A549 (cell line): ENCODE results near the gene SLC6A20.

Experiments used
- CEBPB ChIP-seq, 2 experiments: fragments of >200 bp in 1 of 2; sonication (Bioruptor Twin) in 1 of 2; formaldehyde crosslinking in 1 of 2; IDR thresholded peaks; 2 replicates each; pipeline ENCODE4 v1.6.1; 2012 to 2016
- CTCF ChIP-seq: fragments of >200 bp; sonication (Bioruptor Twin); formaldehyde crosslinking; IDR thresholded peaks from 3 replicates; pipeline ENCODE4 v1.5.1; 2016
- ESRRA ChIP-seq: fragments of 150-350 bp; IDR thresholded peaks from 2 replicates; pipeline ENCODE4 v1.6.1; 2014; ENCODE audit warnings: mild to moderate bottlenecking, low read length, borderline replicate concordance
- HDAC2 ChIP-seq: fragments of 200-600 bp; sonication (generic); IDR thresholded peaks from 2 replicates; pipeline ENCODE4 v1.6.1; 2016
- HES2 ChIP-seq: fragments of >200 bp; sonication (Bioruptor Twin); formaldehyde crosslinking; IDR thresholded peaks from 2 replicates; pipeline ENCODE4 v1.6.1; 2016
- KDM5A ChIP-seq: fragments of 200-600 bp; sonication (generic); IDR thresholded peaks from 2 replicates; pipeline ENCODE4 v1.6.1; 2016; ENCODE audit warnings: antibody characterized with exemption, mild to moderate bottlenecking
- MAX ChIP-seq: IDR thresholded peaks from 2 replicates; pipeline ENCODE4 v1.6.1; 2012
- NR3C1 ChIP-seq: fragments of >200 bp; sonication (Bioruptor Twin); formaldehyde crosslinking; IDR thresholded peaks from 3 replicates; pipeline ENCODE4 v1.6.1; 2017
- POLR2A ChIP-seq: IDR thresholded peaks from 2 replicates; pipeline ENCODE4 v1.6.1; 2012; ENCODE audit warnings: mild to moderate bottlenecking, low read length
- POLR2AphosphoS2 ChIP-seq: conservative IDR thresholded peaks from 2 replicates; pipeline ENCODE4 v1.6.1; 2012; ENCODE audit warnings: low read length, improper control_type of control experiment, inconsistent platforms
- RAD21 ChIP-seq, 2 experiments: fragments of >200 bp in 1 of 2; sonication (Bioruptor Twin) in 1 of 2; formaldehyde crosslinking in 1 of 2; IDR thresholded peaks in 1 of 2; conservative IDR thresholded peaks in 1 of 2; 2 replicates in 1 of 2; 3 replicates in 1 of 2; pipeline ENCODE4 v1.6.1; 2012 to 2018; ENCODE audit warnings: inconsistent platforms in 1 of 2
- SREBF2 ChIP-seq: fragments of 450-650 bp; IDR thresholded peaks from 2 replicates; pipeline ENCODE4 v1.6.1; 2014; ENCODE audit warnings: mild to moderate bottlenecking, moderate library complexity
- TP53 ChIP-seq: fragments of 250-450 bp; sonication (Bioruptor Pico); IDR thresholded peaks from 2 replicates; pipeline ENCODE4 v1.5.0; 2021; ENCODE audit warnings: mild to moderate bottlenecking, moderate library complexity
- TF ChIP-seq, protein P1 (sequence below): fragments of 200-600 bp; sonication (generic); IDR thresholded peaks from 2 replicates; pipeline ENCODE4 v1.6.1; 2016; ENCODE audit warnings: antibody characterized with exemption, mild to moderate bottlenecking, moderate library complexity

GRCh38 chr3:45781841-45782240 is 14.5 kb downstream of the SLC6A20 start:
- TF ChIP-seq CTCF (no peak), POLR2AphosphoS2 (no peak), POLR2A (no peak), CEBPB (IDR thresholded peaks at IDR 0.05) (no peak), NR3C1 (no peak), HDAC2 (no peak), RAD21 (conservative IDR thresholded peaks at IDR 0.05 in 1 of 2, IDR thresholded peaks at IDR 0.05 in 1 of 2) (no peak), SREBF2 (no peak), TP53 (CRISPR knock-in tag) (no peak), MAX (no peak), KDM5A (no peak), ESRRA (no peak), HES2 (no peak)
- TF ChIP-seq, protein P1, sequence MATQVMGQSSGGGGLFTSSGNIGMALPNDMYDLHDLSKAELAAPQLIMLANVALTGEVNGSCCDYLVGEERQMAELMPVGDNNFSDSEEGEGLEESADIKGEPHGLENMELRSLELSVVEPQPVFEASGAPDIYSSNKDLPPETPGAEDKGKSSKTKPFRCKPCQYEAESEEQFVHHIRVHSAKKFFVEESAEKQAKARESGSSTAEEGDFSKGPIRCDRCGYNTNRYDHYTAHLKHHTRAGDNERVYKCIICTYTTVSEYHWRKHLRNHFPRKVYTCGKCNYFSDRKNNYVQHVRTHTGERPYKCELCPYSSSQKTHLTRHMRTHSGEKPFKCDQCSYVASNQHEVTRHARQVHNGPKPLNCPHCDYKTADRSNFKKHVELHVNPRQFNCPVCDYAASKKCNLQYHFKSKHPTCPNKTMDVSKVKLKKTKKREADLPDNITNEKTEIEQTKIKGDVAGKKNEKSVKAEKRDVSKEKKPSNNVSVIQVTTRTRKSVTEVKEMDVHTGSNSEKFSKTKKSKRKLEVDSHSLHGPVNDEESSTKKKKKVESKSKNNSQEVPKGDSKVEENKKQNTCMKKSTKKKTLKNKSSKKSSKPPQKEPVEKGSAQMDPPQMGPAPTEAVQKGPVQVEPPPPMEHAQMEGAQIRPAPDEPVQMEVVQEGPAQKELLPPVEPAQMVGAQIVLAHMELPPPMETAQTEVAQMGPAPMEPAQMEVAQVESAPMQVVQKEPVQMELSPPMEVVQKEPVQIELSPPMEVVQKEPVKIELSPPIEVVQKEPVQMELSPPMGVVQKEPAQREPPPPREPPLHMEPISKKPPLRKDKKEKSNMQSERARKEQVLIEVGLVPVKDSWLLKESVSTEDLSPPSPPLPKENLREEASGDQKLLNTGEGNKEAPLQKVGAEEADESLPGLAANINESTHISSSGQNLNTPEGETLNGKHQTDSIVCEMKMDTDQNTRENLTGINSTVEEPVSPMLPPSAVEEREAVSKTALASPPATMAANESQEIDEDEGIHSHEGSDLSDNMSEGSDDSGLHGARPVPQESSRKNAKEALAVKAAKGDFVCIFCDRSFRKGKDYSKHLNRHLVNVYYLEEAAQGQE, result no peak
